Central memory CD4-positive, alpha-beta T cell (primary cell): Measurements from ENCODE around the gene RITA1.

ENCODE experiments used
- DNase-seq: peaks from one replicate; pipeline ENCODE4 v3.0.0; 2022

RITA1 gene

DNA sequence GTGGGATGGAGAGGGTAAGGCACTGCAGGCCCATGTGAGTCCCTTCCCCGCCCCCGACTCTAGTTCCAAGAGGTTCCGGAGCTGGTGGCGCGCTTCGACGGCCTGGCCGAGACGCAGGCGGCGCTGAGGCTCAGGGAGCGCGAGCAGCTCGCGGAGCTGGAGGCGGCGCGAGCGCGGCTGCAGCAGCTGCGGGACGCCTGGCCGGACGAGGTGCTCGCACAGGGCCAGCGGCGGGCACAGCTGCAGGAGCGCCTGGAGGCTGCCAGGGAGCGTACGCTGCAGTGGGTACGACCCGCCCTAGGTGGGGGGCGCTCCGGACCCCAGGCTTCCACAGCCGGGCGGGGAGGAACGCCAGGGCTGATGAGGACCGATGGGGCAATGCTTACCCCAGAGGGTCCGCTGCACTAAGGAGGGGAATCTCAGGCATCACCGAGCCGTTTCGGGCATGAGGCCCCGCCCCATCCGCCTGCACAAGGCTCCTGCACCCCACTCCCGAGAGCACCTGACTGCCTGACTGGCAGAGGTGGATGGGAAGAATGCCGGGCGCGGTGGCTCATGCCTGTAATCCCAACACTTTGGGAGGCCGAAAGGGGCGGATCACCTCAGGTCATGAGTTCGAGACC is 31.1 kb upstream of the RITA1 start:
- DNase-seq, result no peak

DNA sequence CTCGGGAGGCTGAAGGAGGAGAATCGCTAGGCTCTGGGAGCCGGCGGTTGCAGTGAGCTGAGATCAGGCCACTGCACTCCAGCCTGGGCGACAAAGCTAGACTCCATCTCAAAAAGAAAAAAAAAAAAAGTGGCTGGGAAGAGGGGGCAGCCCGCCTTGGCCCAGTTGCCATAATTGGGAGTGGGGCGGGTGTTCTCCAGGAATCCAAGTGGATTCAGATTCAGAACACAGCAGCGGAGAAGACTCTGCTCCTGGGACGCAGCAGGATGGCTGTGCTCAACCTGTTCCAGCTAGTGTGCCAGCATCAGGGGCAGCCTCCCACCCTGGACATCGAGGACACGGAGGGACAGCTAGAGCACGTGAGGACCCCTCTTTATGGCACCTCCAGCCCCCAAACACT is 30.5 kb upstream of the RITA1 start:
- no peak for DNase-seq

DNA sequence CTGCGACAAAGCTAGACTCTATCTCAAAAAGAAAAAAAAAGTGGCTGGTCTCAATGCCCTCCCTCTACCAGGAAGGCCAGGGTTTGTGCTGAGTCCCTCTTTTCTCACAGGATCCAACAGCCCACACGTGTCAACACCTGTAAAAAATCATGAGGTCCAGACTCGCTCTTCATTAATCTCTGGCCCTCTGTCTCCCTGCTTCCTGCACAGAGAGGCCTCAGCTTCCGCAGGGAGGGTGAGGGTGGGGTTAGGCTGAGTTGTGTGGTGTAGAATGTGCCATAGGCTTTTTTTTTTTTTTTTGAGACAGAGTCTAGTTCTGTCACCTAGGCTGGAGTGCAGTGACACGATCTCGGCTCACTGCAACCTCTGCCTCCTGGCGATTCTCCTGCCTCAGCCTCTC is 29.9 kb upstream of the RITA1 start:
- no peak for DNase-seq

DNA sequence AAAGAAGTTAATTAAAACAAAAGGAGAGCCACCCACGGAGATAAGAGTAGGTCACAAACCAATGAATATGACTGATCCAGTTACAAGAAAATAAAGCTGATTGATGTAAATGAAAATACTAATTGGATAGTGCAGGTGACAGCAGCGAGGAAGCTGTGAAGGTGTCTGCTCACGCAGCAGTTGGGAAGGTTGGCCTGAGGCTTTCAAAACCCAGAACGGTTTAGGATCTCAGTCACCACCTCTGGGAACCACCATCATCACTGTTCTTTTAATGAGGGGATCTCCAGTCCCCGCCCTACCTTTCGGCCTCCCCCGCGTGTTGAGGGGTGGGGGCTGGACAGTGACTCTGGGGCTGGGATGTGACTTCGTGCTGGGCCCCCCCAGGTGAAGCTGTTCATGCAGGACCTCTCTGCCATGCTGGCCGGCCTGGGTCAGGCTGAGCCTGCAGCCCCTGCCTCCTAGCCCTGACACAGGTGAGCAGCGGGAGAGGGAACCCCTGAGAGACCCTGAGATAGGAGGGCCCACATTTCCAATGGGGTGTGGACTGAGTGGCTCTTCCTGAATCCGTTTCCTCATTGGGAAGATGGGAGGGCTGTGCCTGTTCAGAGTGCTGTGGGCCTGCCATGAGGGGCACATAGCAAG is 28.2 kb upstream of the RITA1 start:
- DNase-seq, result no peak

DNA sequence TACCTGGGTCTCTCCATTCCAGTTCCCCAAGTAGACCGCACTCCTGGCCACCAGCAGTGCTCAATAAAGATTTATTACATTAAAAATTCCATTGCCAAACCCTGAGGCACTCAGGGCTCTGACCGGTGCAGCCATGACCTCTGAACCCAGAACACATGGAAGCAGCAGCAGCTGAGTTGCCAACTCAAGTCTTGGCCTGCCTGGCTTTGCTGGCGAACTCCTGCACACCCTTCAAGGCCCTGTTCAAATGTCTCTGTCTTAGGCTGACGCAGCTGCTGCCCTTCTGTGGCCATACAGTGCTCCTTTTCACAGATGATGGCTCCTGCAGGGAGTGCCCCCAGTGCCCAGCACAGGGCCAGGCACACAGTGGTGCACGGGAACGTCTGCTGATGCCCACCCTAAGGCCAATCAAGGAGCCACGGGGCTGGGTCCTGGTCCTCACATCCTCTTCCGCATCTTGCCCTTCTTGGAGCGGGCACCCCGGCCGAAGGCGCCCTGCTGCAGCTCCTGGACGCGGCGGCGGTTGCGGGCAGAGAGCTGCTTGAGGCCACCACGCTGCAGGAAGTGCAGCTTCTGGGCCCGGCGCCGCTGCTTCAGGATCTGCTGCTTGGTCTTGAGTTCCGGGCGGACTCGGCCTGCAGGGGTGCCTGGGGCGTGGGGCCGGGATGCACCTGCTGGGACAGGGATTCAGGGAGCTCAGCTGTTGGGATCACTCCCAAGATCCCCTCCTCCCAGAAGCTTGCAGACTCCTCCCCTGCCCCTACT is 26.9 kb upstream of the RITA1 start:
- DNase-seq, result no peak

DNA sequence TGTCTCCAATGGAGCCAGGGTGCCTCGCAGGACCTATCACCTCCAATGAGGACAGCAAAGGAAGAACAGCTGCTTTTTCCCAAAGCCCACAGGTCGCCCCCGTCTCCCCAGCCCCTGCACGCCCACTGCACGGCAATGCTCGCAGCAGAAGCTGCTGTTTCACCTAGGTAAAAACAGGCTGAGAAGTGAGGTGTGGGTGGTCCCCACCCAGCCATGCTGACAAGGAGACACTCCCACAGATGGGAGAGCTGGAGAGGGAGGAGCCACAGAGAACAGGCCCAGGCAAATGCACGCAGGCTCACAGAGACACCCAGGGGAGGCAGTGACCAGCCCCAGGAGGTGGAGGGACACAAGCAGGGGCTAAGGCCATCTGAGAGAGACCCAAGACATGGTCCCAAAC is 25.6 kb upstream of the RITA1 start:
- DNase-seq, result no peak

DNA sequence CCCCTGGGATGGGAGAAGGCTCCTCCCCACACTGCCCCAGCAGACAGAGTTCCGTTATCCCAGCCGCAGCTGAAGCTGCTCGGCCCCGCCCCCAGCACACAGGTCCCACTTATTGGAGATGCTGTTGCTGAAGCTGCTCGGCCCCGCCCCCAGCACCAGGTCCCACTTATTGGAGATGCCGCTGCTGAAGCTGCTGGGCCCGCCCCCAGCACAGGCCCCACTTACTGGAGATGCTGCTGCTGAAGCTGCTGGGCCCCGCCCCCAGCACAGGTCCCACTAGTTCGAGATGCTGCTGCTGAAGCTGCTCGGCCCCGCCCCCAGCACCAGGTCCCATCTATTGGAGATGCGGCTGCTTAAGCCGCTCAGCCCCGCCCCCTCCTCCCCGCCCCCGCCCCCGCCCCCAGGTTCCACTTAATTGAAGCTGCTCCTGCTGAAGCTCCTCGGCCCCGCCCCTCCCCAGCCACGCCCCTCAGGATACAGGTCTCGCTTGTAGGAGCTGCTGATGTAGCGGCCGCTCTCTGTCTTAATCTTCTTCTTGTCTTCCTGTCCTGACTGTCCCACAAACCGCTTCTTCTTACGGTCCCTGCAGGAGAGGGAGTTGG is 24.0 kb upstream of the RITA1 start:
- no peak for DNase-seq

DNA sequence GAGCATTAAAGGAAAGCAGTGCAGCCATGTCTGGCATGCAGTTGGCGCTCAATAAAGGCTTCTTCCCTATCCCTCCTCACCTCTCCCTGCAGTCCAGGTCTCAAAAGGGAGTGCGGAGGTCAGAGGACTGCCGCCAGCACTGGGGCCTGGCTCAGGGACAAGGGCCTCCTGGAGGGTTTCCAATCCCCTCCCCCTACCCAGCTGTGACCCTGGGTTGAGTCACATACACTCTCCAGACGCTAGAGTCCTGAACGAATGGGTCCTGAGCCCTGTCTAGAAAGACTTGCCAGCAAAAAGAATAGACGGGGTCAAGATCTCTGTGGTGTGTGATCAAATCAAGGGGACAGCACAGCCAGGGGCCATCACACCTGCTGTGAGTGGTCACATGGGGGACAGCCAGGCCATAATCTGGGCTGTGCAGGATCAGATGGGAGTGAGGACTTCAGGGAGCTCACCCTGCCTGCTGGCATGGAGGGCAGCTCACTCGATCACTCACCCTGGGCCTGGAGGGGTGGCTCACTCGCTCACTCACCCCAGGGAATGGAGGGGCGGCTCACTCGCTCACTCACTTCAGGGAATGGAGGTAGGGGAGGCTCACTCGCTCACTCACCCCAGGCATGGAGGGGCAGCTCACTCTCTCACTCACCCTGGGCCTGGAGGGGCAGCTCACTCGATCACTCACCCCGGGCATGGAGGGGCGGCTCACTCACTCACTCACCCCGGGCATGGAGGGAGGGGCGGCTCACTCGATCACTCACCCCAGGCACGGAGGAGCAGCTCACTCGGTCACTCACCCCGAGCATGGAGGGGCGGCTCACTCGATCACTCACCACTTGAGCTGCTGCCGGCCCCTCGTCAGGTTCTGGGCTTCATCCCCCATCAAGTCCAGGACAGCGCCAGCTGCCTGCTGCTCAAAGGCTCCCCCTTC is 23.2 kb upstream of the RITA1 start:
- no peak for DNase-seq

DNA sequence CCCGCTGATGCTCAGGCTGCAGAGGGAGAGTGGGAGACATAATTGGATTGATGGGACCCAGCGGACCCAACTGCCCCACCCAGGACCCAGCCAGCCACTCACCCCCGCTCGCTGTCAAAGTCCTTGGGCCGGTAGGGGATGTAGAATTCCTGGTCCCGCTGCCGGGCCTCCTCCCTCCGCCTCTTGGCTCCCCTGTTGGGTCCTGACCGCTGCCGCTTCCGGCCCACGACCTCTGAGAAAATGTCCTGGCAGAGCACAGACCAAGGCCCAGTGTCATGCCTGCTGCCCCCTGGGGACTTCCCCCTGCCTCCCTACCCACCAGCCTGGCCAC is 22.5 kb upstream of the RITA1 start:
- DNase-seq, result no peak

DNA sequence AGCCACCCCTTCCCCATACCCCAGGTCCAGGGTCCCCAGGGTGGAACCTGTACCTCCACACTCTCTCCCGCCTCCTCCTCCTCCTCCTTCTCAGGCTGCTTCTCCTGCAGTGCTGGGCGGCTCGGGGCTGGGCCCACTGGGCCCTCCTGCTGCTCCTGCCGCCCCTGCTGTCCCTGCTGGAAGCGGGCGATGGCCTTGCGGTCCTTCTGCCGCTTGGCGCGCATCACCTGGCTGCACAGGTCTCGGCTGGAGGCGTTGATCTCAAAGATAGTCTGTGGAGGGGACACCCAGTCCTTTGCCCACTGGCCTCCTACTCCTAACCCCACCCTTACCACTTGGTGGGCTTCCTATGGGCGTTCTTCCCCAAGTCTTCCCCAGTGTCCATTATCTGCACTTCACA is 21.5 kb upstream of the RITA1 start:
- DNase-seq, result no peak

DNA sequence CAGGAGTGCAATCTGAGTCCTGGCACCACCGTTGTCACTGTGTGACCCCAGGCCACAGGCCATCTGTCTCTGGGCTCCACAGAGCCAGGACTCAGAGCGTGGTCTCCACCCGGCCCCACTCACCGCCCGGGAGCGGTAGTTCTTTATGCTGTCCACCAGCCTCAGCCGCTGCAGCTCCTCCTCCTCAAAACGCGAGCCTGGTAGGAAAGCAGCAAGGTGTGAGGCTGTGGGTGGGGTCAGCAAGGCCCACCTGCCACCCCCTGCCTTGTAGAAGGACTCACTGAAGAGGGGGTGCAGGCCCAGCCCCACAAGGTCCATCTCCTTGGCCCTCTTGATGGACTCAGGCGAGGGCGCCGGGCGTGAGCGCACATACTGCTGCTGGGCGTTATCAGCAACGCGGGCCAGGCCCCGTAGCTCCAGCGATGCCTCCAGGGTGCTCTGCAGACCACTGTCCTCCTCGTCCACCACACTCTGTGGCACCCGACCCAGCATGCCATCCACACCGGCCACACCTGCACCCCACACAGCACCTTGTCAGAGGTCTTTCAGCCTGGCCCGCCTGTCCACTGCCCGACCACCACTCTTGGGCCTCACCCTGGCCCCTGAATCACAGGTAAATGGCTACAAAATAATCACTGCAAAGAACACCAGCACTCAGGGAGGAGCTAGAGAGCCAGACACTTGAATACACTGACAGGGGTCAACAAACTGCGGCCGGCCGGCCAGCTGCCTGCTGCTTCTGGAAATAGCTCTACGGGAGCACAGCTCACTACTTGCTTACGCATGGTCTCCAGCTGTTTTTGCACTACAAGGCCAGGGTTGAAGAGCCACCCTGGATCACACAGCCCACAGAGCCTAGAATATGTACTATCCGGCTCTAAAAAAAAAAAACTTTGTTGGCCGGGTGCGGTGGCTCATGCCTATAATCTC is 19.7 kb upstream of the RITA1 start:
- DNase-seq, result no peak

DNA sequence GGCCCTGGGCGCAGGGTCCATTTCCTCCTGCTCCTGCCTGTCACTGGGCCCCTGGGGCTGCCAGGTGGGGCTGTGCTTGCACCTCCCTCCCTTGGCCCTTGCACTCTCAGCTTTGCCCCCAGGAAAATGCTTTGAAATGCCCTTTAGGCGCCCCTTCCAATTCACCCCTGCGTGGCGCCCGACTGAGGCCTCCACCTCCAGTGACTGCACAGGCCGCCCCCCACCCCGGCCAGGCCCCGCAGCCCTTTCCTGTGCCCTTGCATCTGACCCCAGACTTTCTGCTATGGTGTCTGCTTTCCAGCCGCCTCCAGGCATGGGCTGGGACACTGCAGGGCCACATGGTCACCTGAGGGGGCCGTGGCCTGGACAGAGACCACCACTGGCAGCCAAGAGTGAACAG is 17.7 kb upstream of the RITA1 start:
- no peak for DNase-seq

DNA sequence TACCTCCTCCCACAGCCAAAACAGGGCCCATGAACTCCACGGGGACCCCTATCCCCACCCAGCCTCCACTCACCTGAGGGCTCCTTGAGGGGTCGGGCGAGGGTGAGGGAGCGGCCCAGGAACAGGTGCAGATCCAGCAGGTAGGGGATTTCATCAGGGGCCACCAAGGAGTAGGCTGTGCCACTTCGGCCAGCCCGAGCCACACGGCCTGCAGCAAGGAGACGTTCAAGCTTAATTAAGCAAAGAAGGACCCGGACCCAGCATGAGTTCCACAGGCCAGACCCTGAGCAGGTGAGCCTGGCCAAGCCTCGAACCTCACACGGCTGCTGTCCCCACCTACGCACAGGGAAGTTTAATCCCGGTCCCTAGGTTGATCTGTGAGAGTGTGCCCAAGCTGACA is 15.8 kb upstream of the RITA1 start:
- DNase-seq, result no peak

DNA sequence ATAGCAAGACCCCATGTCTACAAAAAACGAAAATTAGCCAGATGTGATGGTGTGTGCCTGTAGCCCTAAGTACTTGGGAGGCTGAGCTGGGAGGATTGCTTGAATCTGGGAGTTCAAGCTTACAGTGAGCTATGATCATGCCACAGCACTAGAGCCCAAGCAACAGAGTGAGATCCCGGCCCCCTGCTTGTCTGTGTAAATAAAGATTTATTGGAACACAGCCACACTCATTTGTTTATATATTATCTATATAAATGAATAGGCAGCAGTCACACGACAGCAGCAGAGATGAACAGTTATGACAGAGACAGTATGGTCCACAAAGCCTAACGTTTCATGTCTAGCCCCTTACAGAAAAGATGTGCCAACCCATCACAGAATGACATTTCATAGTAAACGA is 15.1 kb upstream of the RITA1 start:
- DNase-seq, result no peak

DNA sequence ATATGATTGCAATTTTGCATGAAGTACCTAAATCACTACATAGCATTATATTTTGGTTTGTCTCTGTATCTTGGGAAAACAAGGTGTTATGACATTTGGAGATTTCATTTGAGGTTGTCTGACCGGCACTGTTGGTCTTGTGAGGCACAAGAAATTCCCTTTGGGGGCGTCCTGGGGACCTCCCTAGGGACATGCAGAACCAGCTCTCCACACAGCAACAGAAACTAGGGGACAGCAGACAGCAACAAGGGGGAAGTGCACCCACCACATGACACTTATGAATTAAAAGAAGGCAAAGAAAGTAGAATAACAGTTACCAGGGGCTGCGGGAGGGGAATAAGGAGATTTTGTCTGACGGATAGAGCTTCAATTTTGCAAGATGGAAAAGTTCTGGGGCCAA is 14.6 kb upstream of the RITA1 start:
- DNase-seq, result no peak

DNA sequence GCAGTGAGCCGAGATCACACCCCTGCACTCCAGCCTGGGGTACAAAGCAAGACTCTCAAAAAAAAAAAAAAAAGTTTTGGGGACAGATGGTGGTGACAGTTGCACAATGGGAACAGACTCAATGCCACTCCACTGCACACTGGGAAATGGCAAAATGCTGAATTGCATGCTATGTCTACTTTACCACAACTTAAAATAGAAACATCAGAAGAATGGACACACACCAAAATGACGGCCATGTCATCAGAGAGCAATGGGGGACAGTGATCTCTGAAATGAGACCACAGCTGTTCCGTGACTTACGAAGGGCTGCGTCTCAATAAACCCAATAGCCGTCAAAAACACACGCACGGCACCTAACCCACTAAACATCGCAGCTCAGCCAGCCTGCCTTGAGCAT is 14.0 kb upstream of the RITA1 start:
- DNase-seq, result no peak

DNA sequence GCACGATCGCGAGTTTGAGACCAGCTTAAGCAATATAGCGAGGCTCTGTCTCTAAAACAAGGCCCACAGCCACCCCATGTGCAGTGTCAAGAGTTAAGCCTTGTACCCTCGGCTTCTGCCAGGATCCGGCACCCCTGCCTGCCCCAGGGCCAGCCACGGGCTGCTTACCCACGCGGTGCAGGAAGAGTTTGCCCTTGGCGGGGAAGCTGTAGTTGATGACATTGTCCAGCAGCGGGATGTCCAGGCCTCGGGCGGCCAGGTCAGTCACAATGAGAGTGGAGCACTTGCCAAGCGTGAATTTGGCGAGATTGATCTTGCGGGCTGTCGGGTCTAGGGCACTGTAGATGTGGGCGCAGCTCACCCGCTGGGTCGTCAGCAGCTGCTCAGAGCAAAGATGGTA is 13.3 kb upstream of the RITA1 start:
- DNase-seq, result no peak

DNA sequence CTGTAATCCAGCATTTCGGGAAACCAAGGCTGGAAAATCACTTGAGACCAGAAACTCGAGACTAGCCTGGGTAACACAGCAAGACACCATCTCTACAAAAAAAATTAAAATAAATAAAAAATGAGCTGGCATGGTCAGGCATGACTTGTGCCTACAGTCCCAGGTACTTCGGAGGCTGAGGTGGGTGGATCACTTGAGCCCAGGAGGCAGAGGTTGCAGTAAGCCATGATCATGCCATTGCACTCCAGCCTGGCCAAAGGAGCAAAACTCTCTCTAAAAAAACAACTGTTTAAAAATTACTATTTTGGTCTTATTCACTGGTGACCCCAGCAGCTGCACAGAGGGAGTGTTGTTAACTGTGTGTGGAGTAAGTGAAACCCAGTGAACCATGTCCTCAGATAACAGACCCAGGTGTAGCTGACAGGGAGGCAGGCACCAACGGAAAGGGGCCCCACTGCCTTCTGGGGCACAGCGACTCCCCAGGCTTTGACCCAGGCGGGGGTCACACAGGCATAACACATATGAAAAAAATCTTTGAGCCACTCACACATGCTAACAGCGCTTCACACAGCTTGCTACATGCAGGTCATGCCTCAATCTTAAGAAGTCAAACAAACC is 12.3 kb upstream of the RITA1 start:
- no peak for DNase-seq

DNA sequence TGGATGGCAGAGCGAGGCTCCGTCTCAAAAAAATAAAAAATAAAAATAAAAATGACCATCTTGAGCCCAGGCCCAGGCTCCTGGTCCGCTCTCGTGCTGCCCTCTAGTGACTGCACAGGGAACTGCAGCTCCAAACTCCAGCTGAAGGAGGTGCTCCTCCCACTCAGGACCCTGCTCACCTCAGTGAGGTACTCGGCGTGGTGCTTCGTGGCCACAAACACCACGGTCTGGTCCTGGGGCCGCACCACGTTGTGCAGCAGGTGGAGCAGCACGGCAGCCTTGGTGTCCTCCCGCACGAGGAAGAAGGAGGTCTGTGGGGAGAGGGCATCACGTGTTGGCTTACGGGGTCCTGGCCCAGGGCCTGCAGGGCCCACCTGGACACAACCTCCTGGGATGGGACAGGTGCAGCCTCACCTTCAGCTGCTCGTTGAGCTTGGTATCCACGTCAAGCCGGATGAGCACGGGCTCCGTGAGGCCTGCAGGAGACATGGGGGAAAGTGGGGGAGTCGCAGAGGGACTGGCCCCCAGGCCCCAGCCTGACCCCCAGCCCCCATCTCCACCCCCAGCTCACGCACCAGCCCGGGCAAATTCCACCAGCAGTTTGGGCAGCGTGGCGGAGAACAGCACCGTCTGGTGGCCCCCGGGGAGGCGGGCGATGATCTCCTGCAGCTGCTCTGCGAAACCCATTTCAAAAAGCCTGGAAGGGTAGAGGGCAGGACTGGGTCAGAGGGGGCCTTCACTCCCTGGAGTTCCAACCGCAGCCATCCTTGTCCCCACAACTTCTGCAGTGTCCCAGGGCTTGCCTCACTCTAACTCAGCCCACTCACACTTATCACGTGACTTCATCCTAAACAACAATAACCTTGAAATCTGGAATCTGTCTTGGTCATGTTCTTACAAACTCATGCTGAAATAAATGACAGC is 10.8 kb upstream of the RITA1 start:
- peak; percentile 62 for DNase-seq

DNA sequence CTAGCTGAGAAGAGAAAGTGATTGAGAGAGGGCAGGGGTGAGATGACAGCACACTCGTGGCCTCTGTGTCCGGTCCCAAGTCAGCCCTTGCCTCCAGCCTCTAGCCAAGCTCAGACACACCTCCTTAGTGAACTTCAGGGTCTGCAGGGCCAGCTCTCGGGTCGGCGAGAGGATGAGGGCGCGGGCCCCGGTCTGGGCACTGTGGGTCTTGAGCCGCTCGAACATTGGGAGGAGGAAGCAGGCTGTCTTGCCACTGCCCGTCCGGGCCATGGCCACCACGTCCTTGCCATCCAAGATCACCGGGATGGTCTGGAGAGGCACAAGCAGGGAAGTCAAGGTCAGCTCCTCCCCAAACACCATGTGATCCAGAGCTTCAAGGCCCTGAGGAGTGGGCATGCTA is 6.5 kb upstream of the RITA1 start:
- no peak for DNase-seq
